HG02840 (cell line): Measurements from ENCODE around the gene ARMH3.

Source experiments
- ATAC-seq: cut with Tn5 transposase; IDR thresholded peaks from one replicate; pipeline ENCODE4 v1.9.1; 2021; ENCODE audit warnings: mild to moderate bottlenecking, moderate library complexity, moderate number of reproducible peaks; ENCODE audit not compliant: unreplicated experiment, low FRiP score

The ARMH3 gene, protein sequence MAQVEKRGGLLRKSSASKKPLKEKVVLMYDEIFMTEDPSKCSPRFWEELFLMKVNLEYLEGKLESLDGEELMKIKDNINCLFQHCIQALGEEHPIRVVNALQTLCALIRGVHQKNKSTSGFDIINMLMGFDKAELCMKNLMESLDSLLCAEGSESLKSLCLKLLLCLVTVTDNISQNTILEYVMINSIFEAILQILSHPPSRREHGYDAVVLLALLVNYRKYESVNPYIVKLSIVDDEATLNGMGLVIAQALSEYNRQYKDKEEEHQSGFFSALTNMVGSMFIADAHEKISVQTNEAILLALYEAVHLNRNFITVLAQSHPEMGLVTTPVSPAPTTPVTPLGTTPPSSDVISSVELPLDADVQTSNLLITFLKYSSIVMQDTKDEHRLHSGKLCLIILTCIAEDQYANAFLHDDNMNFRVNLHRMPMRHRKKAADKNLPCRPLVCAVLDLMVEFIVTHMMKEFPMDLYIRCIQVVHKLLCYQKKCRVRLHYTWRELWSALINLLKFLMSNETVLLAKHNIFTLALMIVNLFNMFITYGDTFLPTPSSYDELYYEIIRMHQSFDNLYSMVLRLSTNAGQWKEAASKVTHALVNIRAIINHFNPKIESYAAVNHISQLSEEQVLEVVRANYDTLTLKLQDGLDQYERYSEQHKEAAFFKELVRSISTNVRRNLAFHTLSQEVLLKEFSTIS

DNA sequence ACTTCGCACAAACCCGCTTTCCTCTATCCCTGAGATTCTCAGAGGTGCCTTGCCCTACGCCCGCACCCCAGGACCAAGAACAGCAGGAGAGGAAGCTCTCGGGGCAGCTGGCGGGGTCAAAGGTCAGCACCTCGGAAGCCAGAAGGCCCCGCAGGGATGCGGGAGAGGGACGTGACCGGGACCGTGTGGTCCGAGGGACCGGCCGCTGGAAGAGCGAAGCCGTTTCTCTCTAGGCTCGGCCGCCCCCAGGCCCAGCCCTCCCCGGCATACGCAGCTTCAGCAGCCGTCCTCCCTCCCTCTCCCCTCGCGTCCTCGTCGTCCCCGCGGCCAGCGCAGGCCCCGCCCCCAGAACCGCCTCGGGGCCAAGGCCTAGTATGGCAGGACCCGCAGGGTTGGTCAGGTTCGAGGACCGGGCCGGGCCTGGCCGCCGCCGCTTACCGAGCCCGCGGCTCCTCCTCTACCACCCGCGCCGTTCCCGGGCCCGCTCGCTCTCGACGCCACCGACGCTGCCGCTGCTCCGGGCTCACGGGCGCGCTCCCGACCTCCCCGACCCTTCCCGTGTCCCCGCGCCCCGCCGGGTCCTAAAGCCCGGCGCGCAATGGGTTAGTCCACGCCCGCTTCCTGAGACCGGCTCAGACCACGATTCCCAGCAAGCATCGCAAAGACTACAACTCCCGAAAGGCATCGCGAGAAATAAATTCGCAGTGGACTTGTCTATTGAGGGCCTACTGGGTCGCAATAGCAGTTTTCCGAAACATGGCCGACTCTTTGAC is at the start of gene ARMH3:
ARMH3 (minus strand) TSS at position 527 of the 773 bp plus-strand sequence. CDS start 16,059 bp downstream, outside the sequence.
- peak; percentile 92 for ATAC-seq

DNA sequence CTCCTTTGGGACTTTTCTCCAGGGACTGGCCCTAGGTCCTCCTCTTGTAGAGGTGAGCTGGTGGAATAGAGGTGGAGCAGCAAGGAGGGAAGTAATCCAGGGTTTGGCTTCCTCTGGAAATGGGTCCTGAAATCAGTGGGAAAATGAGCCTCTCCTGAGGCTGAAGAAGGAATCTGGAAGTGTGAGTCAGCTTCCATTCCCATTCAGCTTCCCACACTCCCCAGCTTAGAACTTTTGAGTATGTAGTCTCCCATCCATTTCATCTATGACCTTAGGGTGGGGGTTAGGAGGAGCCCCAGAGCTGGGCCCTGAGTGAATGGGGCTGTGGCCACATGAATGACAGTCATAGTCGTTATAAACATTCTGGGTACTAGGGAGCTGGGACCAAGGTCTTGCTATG is 46.4 kb upstream of the ARMH3 start:
- no peak for ATAC-seq

DNA sequence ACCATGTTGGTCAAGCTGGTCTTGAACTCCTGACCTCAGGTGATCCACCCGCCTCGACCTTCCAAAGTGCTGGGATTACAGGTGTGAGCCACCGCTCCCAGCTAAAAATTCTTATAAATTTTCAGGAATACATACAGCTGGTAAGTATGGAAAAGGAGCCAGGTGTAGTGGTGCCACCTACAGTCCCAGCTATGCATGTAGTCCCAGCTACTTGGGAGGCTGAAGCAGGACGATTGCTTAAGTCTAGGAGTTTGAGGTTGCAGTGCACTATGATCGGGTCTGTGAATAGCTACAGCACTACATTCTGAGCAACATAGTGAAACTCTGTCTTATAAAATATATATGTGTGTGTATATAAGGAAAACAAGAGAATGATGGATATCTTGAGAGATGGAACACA is 45.2 kb upstream of the ARMH3 start:
- no peak for ATAC-seq

DNA sequence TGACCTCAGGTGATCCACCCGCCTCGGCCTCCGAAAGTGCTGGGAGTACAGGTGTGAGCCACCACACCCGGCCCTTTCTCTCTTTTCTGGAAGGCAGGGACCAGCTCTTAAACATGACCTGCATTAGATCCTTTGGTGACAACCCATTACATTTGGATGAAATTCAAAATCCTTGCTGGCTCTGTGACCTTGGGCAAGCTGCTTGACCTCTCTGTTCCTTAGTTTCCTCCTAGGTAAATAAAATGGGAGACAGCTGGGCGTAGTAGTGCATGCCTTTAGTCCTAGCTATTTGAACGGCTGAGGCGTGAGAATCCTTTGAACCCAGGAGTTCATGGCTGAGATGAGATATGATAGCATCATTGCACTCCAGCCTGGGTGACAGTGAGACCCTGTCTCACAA is 40.5 kb upstream of the ARMH3 start:
- no peak for ATAC-seq

DNA sequence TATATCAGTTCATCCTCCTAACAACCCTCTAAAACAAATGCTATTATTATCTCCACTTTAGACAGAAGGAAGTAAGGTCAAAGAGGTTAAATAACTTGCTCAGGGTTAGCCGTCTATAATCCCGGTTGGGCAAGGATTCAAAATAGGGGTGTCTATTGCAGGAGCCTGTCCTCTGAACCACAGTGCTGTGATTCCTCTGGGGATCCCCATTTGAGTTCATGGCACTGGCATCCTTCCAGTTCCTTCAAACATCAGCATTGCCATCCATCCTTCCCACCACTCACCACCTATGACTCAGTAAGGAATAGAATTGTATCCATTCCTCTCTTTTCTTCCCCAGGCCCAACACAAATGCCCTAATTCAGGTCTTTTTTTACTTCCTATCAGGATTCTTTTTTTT is 34.8 kb upstream of the ARMH3 start:
- no peak for ATAC-seq

DNA sequence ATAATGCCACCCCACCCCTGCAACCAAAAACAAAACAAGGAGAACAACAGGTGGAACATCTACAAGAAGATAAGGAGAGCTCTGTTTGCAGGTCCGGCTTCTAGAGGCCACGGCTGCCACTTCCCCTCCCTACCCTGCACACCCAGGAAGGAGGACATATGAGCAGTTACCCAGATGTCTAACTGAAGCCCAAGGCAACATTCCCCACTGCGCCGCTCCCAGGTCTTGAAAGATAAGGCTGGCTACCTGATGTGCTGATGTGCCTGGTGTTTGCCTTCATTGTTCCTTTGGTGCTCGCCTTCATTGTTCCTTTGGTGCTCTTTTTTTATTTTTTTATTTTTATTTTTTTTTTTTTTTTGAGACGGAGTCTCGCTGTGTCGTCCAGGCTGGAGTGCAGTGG is 30.2 kb upstream of the ARMH3 start:
- no peak for ATAC-seq

DNA sequence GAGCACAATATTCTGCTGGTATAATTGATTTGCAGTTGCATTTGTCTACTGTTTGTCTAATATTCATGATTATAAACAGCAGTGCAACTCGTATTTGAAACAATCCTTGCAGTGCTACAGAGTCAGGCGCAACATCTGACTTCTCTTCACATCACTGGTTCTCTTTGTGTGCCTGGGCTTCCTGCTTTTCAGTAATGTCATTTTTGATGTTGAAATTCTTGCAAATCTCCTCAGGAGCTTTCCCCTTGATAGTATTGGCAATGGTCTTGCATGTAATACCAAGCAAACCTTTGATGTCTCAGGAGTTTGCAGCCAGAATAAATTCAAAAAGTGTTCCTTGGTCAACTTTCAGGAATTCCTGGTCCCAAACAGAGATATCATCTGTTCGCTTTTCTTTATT is 29.4 kb upstream of the ARMH3 start:
- ATAC-seq, result no peak

DNA sequence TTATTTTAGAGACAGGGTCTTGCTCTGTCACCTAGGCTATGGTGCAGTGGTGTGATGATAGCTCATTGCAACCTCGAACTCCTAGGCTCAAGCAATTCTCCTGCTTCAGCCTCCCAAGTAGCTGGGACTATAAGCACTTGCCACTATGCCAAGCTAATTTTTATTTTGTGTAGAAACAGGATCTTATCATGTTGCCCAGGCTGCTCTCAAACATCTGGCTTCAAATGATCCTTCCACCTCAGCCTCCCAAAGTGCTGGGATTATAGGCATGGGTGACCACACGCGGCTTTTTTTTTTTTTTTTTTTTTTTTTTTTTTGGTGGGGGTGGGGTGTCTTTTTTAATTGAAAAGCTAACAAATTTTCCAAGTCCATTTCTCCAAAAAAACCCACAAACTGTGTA is 27.6 kb upstream of the ARMH3 start:
- ATAC-seq, result no peak

DNA sequence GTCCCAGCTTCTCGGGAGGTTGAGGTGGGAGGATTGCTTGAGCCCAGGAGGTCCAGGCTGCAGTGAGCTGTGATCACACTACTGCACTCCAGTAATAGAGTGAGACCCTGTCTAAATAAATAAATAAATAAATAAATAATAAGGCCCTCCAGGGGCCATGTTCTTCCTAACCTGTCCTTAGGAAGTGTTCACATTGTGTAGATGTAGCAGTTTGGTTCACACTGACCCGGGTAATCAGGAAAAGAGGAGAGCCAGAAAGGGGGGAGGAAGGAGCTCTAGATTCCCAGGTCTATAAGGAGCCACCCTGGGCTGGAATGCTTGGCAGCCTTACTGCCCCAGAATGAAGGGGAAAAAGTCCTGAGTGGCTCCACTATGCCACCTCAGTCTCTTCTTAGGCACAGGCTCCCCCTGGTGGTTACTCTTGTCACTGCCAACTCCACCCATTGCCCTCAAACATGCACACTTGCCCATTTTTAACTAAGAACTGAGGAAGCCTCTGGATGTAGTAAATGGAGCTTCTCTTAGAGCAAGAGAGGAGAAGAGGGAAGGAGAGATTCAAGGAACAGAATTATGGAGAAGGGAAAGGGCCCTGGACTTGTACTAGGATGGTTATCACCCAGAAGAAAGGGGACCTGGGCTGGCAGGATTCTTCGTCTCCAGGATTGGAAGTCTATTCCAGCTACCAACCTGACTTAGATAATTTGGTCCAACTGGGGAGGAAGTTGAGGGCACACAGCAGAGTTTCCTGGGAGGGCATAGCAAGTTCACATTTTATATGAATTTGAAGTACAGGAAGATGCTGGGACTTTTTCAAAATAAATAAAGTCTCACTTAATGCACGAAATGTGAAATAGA is 16.9 kb upstream of the ARMH3 start:
- ATAC-seq, result no peak

DNA sequence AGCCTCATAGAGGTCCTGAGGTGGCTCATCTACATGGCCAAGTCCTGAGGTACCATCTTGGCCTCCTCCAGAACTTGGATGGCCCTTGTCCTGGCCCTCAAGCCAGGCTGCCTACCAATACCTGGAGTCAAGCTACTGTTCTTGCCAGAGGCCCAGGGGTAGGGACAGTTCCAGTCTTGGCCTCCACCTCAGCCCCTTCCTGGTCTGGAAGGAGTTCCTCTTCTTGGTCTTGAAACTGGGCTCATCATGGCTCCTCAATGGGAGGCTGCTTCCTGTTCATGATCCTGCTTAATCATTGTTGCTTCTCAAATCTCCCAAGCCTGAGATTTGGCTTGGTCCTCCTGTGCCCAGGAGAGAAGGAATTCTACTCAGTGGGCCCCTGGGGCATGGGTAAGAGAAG is 13.1 kb upstream of the ARMH3 start:
- ATAC-seq, result no peak

DNA sequence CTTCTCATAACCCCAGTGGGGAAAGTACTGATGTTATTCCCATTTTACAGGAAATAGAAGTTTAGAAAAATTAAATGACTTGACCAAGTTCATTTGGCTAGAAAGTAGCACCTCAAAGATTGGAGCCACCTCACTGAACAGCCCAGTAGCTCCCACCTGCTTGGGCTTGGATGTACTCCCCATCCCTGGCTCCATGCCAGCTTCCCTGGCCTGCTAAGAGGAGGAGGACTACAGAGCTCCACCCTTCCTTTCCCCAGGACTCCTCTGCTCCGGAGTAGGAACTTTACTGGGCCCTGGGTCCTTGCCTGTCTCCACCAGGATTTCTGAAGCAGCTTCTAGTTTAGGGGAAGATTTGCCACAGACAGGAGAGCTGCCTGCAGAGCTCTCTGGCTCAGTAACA is 12.2 kb upstream of the ARMH3 start:
- ATAC-seq, result no peak

DNA sequence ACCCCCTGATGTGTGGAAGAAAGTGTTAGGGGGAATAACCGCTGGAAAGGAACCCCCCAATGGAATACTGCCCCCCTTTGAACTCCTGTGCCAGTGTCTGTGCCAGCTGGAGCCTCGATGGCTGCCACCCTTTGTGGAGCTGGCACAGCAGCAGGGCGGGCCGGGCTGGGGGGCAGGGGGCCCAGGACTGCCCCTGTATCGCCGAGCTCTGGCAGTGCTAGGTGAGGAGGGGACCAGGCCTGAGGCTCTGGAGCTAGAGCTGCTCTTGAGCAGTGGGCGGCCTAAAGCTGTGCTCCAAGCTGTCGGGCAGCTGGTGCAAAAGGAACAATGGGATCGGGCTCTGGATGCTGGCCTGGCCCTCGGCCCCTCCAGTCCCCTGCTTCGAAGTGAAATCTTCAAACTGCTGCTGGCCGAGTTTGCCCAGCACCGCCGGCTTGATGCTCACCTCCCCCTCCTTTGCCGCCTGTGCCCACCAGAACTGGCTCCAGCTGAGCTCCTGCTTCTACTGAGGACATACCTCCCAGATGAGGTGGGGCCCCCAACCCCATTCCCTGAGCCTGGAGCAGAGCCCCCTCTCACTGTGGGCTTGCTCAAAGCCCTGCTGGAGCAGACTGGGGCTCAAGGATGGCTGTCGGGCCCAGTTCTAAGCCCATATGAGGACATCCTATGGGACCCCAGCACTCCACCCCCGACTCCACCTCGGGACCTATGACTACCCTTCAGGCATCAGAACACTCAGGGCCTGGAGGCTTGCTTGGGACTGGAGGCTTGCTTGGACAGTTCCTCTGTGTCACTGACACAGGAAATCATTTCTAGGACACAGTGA is 11.3 kb upstream of the ARMH3 start:
- no peak for ATAC-seq

DNA sequence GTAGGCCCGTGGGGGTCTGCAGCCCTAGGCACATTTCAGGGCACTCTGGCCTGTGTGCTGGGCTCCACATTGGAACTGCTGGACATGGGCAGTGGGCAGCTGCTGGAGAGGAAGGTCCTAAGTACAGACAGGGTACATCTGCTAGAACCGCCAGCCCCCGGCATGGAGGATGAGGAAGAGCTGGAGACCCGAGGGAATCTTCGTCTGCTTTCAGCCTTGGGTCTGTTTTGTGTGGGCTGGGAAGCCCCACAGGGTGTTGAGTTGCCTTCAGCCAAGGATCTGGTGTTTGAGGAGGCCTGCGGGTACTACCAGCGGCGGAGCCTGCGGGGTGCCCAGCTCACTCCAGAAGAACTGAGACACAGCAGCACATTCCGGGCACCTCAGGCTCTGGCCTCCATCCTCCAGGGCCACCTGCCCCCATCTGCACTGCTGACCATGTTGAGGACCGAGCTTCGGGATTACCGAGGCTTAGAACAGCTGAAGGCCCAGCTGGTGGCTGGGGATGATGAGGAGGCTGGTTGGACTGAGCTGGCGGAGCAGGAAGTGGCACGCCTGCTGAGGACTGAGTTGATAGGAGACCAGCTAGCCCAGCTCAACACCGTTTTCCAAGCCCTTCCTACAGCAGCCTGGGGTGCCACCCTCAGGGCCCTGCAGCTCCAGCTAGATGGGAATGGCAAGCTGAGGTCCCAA is 10.6 kb upstream of the ARMH3 start:
- no peak for ATAC-seq

DNA sequence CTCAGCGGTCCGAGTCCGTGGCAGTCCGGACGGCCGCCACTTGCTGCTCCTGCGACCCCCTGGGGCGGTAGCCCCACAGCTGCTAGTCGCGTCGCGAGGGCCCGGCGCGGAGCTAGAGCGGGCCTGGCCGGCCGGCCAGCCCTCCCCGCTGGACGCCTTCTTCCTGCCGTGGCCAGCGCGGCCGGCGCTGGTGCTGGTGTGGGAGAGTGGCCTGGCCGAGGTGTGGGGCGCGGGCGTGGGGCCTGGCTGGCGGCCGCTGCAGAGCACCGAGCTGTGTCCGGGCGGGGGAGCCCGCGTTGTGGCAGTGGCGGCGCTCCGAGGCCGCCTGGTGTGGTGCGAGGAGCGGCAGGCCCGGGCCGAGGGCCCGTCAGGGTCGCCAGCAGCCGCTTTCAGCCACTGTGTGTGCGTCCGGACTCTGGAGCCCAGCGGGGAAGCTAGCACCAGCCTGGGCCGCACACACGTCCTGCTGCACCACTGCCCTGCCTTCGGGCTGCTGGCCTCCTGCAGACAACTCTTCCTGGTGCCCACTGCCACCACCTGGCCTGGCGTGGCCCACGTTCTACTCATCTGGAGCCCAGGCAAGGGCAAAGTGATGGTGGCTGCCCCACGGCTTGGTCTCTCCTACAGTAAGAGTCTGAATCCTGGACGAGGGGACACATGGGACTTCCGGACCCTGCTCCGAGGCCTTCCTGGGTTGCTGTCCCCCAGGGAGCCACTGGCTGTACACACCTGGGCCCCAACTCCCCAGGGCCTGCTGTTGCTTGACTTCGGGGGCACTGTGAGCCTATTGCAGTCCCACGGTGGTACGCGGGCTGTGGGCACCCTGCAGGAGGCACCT is 9.8 kb upstream of the ARMH3 start:
- ATAC-seq, result peak; percentile 27

DNA sequence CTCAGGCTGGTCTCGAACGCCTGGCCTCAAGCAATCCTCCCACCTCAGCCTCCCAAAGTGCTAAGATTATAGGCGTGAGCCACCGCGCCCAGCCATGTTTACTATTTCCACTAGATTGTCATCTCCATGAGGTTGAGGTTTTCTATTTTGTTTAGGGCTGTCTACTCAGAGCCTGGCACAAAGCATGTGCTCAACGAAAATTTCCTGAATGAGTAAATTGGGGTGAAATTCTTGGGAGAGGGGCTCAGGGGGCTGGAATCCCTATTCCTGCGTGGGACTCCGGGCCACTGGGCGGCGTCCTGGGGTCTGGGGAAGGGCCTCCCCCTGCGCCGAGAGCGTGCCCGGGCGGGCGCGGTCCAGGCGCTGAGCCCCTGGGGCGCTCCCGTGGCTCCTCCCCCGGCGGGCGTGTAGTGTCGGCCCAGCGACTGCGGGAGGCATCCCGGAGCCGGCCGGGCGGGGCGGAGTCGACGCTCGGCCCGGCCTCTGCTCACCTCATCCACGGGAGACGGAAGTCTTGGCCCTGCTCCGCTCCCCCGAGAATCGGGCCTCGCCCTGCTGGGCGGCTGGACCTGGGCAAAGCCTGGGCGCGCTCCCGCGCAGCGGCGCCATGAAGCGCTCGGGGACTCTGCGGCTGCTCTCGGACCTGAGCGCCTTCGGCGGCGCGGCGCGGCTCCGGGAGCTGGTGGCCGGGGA is 9.0 kb upstream of the ARMH3 start, which contains the start of gene HPS6:
HPS6 (plus strand) TSS at position 482 of the 693 bp plus-strand sequence; CDS start at position 608, 126 bp downstream.
- peak; percentile 87 for ATAC-seq

DNA sequence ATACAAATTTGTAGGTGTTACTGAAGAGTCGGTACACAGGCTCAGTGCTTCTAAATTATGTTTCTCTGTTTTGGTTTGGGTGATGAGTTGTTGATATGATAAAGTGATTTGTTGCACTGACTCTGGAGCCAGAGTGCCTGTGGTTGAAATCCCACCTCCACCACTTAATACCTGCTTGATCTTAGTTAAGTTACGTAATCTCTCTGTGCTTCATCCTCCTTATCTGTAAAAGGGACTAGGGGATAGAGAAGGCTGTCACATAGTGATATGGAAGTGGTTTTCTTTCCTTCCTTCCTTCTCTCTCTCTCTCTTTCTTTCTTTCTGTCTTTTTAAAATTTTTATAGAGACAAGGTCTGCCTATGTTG is 8.5 kb upstream of the ARMH3 start:
- no peak for ATAC-seq

DNA sequence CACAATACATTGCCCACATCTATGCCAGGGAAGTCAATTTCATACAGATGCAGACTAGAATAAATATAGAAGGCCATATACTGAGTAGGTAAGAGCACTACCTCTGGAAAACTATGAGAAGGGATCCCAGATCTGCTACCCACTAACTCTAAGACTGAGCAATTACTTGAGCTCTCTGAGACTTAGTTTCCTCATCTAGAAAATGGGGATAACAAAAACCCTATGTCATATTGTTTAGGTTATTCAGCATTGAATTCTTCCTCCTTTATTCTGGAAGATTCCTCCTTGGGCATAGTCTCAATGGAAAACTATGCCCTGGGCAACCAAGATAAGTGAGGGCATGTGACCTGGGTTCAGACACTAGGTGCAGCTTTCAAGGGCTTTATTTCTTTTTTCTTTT is 4.0 kb upstream of the ARMH3 start:
- no peak for ATAC-seq
